Neuronal stem cell (in vitro differentiated cells): ENCODE data around the gene PARP8.

Experiments
- DNase-seq: peaks from one replicate; pipeline ENCODE4 v3.0.0-alpha.2; 2013; ENCODE audit warnings: low spot score
- H2AFZ ChIP-seq: one replicate; pipeline ENCODE4 v1.6.1; 2013; ENCODE audit warnings: mild to moderate bottlenecking, low read length, inconsistent platforms
- H2AK5ac ChIP-seq: 2 replicates; pipeline ENCODE4 v1.6.1; 2013; ENCODE audit warnings: low read depth, mild to moderate bottlenecking, inconsistent platforms, low read length, moderate library complexity, mixed read lengths
- H2BK120ac ChIP-seq: 2 replicates; pipeline ENCODE4 v1.6.1; 2013; ENCODE audit warnings: low read depth, mild to moderate bottlenecking, inconsistent platforms, low read length, moderate library complexity, mixed read lengths
- H2BK12ac ChIP-seq: one replicate; pipeline ENCODE4 v1.6.1; 2013; ENCODE audit warnings: low read length, inconsistent platforms
- H2BK15ac ChIP-seq: 2 replicates; pipeline ENCODE4 v1.6.1; 2013; ENCODE audit warnings: mild to moderate bottlenecking, low read length, inconsistent platforms, mixed read lengths
- H2BK5ac ChIP-seq: one replicate; pipeline ENCODE4 v1.6.1; 2013; ENCODE audit warnings: inconsistent platforms, mild to moderate bottlenecking, low read length, moderate library complexity
- H3K14ac ChIP-seq: one replicate; pipeline ENCODE4 v1.6.1; 2013; ENCODE audit warnings: low read length, inconsistent platforms
- H3K18ac ChIP-seq: 2 replicates; pipeline ENCODE4 v1.6.1; 2013; ENCODE audit warnings: low read length, inconsistent platforms
- H3K23ac ChIP-seq: 2 replicates; pipeline ENCODE4 v1.6.1; 2013; ENCODE audit warnings: low read depth, mild to moderate bottlenecking, mixed read lengths, low read length, inconsistent platforms; ENCODE audit not compliant: poor library complexity
- H3K27ac ChIP-seq: replicated peaks from 3 replicates; pipeline ENCODE4 v1.5.1; 2013; ENCODE audit warnings: low read length, inconsistent platforms
- H3K27me3 ChIP-seq, 3 experiments: 2 replicates each; pipeline ENCODE4 v1.6.1; 2013; ENCODE audit warnings: low read length in 3 of 3, mild to moderate bottlenecking in 2 of 3, inconsistent platforms in 1 of 3, low read depth in 1 of 3, mixed read lengths in 1 of 3, moderate library complexity in 1 of 3; ENCODE audit not compliant: control insufficient read depth in 3 of 3, insufficient read depth in 3 of 3
- H3K36me3 ChIP-seq, 2 donors: replicated peaks in 1 of 2; 2 replicates each; pipeline ENCODE4 v1.6.1; 2013; ENCODE audit warnings: low read length in 2 of 2; ENCODE audit not compliant: control insufficient read depth in 2 of 2, insufficient read depth in 2 of 2
- H3K4ac ChIP-seq: 2 replicates; pipeline ENCODE4 v1.6.1; 2013; ENCODE audit warnings: inconsistent platforms, mild to moderate bottlenecking, low read length, moderate library complexity
- H3K4me1 ChIP-seq, 2 donors: 1 replicate in 1 of 2; 2 replicates in 1 of 2; pipeline ENCODE4 v1.6.1; 2013; ENCODE audit warnings: low read length in 2 of 2, low read depth in 1 of 2; ENCODE audit not compliant: control insufficient read depth in 2 of 2, insufficient read depth in 1 of 2
- H3K4me2 ChIP-seq: one replicate; pipeline ENCODE4 v1.6.1; 2013; ENCODE audit warnings: mild to moderate bottlenecking, low read length, inconsistent platforms; ENCODE audit not compliant: insufficient read depth, poor library complexity, severe bottlenecking
- H3K4me3 ChIP-seq, 2 donors: 2 replicates each; pipeline ENCODE4 v1.5.1; 2013; ENCODE audit warnings: low read length in 2 of 2, mild to moderate bottlenecking in 2 of 2, inconsistent platforms in 1 of 2, moderate library complexity in 1 of 2
- H3K79me1 ChIP-seq: one replicate; pipeline ENCODE4 v1.6.1; 2013; ENCODE audit warnings: low read depth, mild to moderate bottlenecking, inconsistent platforms, low read length, moderate library complexity
- H3K9ac ChIP-seq: one replicate; pipeline ENCODE4 v1.6.1; 2013; ENCODE audit warnings: mild to moderate bottlenecking, low read depth, low read length, inconsistent platforms; ENCODE audit not compliant: poor library complexity
- H3K9me3 ChIP-seq, 2 donors: replicated peaks in 1 of 2; 2 replicates each; pipeline versions ENCODE3 to v1.6.1; 2013; ENCODE audit warnings: low read length in 2 of 2, mild to moderate bottlenecking in 2 of 2, inconsistent platforms in 1 of 2, low read depth in 1 of 2, mixed read lengths in 1 of 2, moderate library complexity in 1 of 2; ENCODE audit not compliant: control insufficient read depth in 2 of 2, insufficient read depth in 1 of 2
- H4K8ac ChIP-seq: one replicate; pipeline ENCODE4 v1.6.1; 2013; ENCODE audit warnings: low read depth, mild to moderate bottlenecking, inconsistent platforms, low read length, moderate library complexity
- H4K91ac ChIP-seq: one replicate; pipeline ENCODE4 v1.6.1; 2013; ENCODE audit warnings: low read length, low read depth, mild to moderate bottlenecking, inconsistent platforms; ENCODE audit not compliant: poor library complexity
- WGBS, 2 donors: extraction: QIAGEN DNeasy Blood & Tissue Kit; methylation state at CpG; one replicate each; pipeline ENCODE4 v1.1.7; 2013; ENCODE audit warnings: missing lambda C conversion rate in 2 of 2, mixed read lengths in 1 of 2; ENCODE audit not compliant: insufficient read length in 2 of 2, insufficient replicate concordance in 1 of 2; ENCODE audit errors: extremely low coverage in 2 of 2; 5-methylcytosine and 5-hydroxymethylcytosine counted together

The PARP8 gene

GRCh38 chr5:50720061-50720710, 53.7 kb downstream of the PARP8 start:
- no peak overlapping the region for H4K91ac ChIP-seq
- no peaks in the 10 kb centered on the region for H3K36me3 ChIP-seq
- no peak for DNase-seq
- H3K23ac ChIP-seq = no peak overlapping the region
- H2AFZ ChIP-seq = no peak overlapping the region
- no peak overlapping the region for H3K9ac ChIP-seq
- H2BK15ac ChIP-seq = no peak overlapping the region
- H3K18ac ChIP-seq = no peak overlapping the region
- H3K4me2 ChIP-seq = no peak overlapping the region
- no peaks in the 10 kb centered on the region for H3K79me1 ChIP-seq
- H3K27me3 ChIP-seq = no peaks in the 10 kb centered on the region
- H2BK120ac ChIP-seq = no peak overlapping the region
- no peak overlapping the region for H3K4ac ChIP-seq
- WGBS, 2 donors = no CpG with 5 or more reads among the region's 4 CpGs
- no peak overlapping the region for H3K27ac ChIP-seq
- no peak overlapping the region for H3K14ac ChIP-seq
- no peak overlapping the region for H3K4me3 ChIP-seq
- H2AK5ac ChIP-seq = no peak overlapping the region
- no peak overlapping the region for H2BK5ac ChIP-seq
- H2BK12ac ChIP-seq = no peak overlapping the region
- peaks cover 0 to 2% of the 10 kb centered on the region in 2 donors for H3K4me1 ChIP-seq
- no peak overlapping the region for H4K8ac ChIP-seq
- no peaks in the 10 kb centered on the region for H3K9me3 ChIP-seq

GRCh38 chr5:50722223-50722622, 55.8 kb downstream of the PARP8 start:
- Histone ChIP-seq H3K4me1 (peaks cover 0 to 6% of the 10 kb centered on the region in 2 donors), H3K18ac (no peak overlapping the region), H2BK15ac (no peak overlapping the region), H2BK120ac (no peak overlapping the region), H2AK5ac (no peak overlapping the region), H3K9me3 (no peaks in the 10 kb centered on the region), H4K8ac (no peak overlapping the region), H3K4me3 (no peak overlapping the region), H3K79me1 (no peaks in the 10 kb centered on the region), H3K36me3 (no peaks in the 10 kb centered on the region), H3K27ac (no peak overlapping the region), H3K4me2 (no peak overlapping the region), H3K9ac (no peak overlapping the region), H2BK12ac (no peak overlapping the region), H2AFZ (no peak overlapping the region), H2BK5ac (no peak overlapping the region), H3K23ac (no peak overlapping the region), H3K4ac (no peak overlapping the region), H3K14ac (no peak overlapping the region), H4K91ac (no peak overlapping the region), H3K27me3 (peaks cover 0 to 1% (median 0%) of the 10 kb centered on the region in 3 experiments)
- WGBS, 2 donors = no CpG with 5 or more reads among the region's 4 CpGs
- DNase-seq = no peak

- Histone ChIP-seq H3K9ac (no peak overlapping the region), H2AK5ac (no peak overlapping the region), H2BK15ac (no peak overlapping the region), H3K27ac (no peak overlapping the region), H2BK5ac (no peak overlapping the region), H3K4me1 (peaks cover 0 to 6% of the 10 kb centered on the region in 2 donors), H3K18ac (no peak overlapping the region), H3K23ac (no peak overlapping the region), H3K14ac (no peak overlapping the region), H3K4ac (no peak overlapping the region), H3K36me3 (no peaks in the 10 kb centered on the region), H3K9me3 (no peaks in the 10 kb centered on the region), H2BK120ac (no peak overlapping the region), H4K91ac (no peak overlapping the region), H2AFZ (no peak overlapping the region), H3K4me2 (no peak overlapping the region), H3K27me3 (peaks cover 0 to 2% (median 0%) of the 10 kb centered on the region in 3 experiments), H2BK12ac (no peak overlapping the region), H3K4me3 (no peak overlapping the region), H3K79me1 (no peaks in the 10 kb centered on the region), H4K8ac (no peak overlapping the region)
- no peak for DNase-seq
Observed at GRCh38 chr5:50724262-50724661, 57.8 kb downstream of the PARP8 start.

- no peaks in the 10 kb centered on the region for H3K36me3 ChIP-seq
- H3K4me1 ChIP-seq = peaks cover 0 to 6% of the 10 kb centered on the region in 2 donors
- no peak overlapping the region for H3K14ac ChIP-seq
- H3K4ac ChIP-seq = no peak overlapping the region
- H3K27me3 ChIP-seq = peaks cover 0 to 2% (median 0%) of the 10 kb centered on the region in 3 experiments
- H3K9ac ChIP-seq = no peak overlapping the region
- no peak overlapping the region for H2BK120ac ChIP-seq
- DNase-seq = no peak
- H2AK5ac ChIP-seq = no peak overlapping the region
- no peak overlapping the region for H3K4me2 ChIP-seq
- no peak overlapping the region for H3K23ac ChIP-seq
- H3K4me3 ChIP-seq = no peak overlapping the region
- no peak overlapping the region for H2AFZ ChIP-seq
- no peaks in the 10 kb centered on the region for H3K79me1 ChIP-seq
- H3K9me3 ChIP-seq = no peaks in the 10 kb centered on the region
- no peak overlapping the region for H2BK15ac ChIP-seq
- no peak overlapping the region for H3K27ac ChIP-seq
- no peak overlapping the region for H4K91ac ChIP-seq
- H4K8ac ChIP-seq = no peak overlapping the region
- WGBS, 2 donors = no CpG with 5 or more reads among the region's 7 CpGs
- no peak overlapping the region for H3K18ac ChIP-seq
- H2BK12ac ChIP-seq = no peak overlapping the region
- H2BK5ac ChIP-seq = no peak overlapping the region
Observed at GRCh38 chr5:50725800-50726474, 59.5 kb downstream of the PARP8 start.
